DND-41 (cell line): ENCODE data around the gene CSNK1G1.

ENCODE experiments used
- EZH2 ChIP-seq: IDR thresholded peaks from 3 replicates; pipeline ENCODE4 v1.6.1; 2012; ENCODE audit warnings: borderline replicate concordance, low read depth, mild to moderate bottlenecking, moderate library complexity, low read length, inconsistent platforms; ENCODE audit not compliant: severe bottlenecking
- TF ChIP-seq, protein P1 (sequence below): IDR thresholded peaks from 2 replicates; pipeline ENCODE4 v1.5.1; 2012; ENCODE audit warnings: borderline replicate concordance, low read length, moderate library complexity, mild to moderate bottlenecking; ENCODE audit not compliant: poor library complexity, severe bottlenecking; ENCODE audit errors: extremely low read depth

DNA sequence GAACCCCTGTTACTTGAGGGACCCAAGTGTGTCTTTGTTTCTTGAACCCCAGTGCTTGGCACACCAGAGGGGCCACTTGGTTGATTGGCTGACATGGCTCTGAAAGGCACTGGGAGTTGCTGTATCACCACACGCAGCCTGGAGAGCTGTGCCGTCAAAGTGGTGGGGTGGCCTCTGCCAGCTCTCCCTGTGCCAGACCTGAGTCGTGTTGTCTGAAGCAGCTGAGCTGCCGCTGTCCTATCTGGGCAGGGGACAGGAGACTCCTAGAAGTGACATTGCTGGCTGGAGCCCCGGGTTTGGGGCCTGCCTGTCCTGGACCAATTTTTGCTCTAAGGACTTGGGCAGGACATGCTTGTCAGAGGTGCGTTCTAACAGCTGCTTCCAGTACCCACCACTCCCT lies 209.9 kb downstream of the CSNK1G1 start:
- TF ChIP-seq, protein P1, sequence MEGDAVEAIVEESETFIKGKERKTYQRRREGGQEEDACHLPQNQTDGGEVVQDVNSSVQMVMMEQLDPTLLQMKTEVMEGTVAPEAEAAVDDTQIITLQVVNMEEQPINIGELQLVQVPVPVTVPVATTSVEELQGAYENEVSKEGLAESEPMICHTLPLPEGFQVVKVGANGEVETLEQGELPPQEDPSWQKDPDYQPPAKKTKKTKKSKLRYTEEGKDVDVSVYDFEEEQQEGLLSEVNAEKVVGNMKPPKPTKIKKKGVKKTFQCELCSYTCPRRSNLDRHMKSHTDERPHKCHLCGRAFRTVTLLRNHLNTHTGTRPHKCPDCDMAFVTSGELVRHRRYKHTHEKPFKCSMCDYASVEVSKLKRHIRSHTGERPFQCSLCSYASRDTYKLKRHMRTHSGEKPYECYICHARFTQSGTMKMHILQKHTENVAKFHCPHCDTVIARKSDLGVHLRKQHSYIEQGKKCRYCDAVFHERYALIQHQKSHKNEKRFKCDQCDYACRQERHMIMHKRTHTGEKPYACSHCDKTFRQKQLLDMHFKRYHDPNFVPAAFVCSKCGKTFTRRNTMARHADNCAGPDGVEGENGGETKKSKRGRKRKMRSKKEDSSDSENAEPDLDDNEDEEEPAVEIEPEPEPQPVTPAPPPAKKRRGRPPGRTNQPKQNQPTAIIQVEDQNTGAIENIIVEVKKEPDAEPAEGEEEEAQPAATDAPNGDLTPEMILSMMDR: no peak
- TF ChIP-seq EZH2: no peak
